Liver (tissue), 9 donors: Measurements from ENCODE around the gene ATP5MG. TPM values are rescaled to one million over a fixed set of nuclear protein-coding genes. Genes with fewer than 3 reads are reported as not detected.
A peak's percentile ranks its signal among the peaks of the same experiment; 100 is the strongest.

Experiments
- DNase-seq: peaks from one replicate; pipeline ENCODE4 v3.0.0-alpha.2; 2017; ENCODE audit warnings: low spot score
- H3K27ac ChIP-seq, 2 donors: one replicate each; pipeline ENCODE4 v1.7.0; 2013; ENCODE audit warnings: inconsistent platforms in 2 of 2, low read length in 2 of 2, control low read depth in 1 of 2, low read depth in 1 of 2, mild to moderate bottlenecking in 1 of 2
- H3K27me3 ChIP-seq, 4 donors: one replicate each; pipeline versions ENCODE4 v1.6.1 to v1.7.0; 2013; ENCODE audit warnings: low read length in 3 of 4, inconsistent platforms in 1 of 4, mild to moderate bottlenecking in 1 of 4, moderate library complexity in 1 of 4; ENCODE audit not compliant: control insufficient read depth in 4 of 4, insufficient read depth in 4 of 4
- H3K36me3 ChIP-seq, 4 donors: one replicate each; pipeline versions ENCODE4 v1.6.1 to v1.7.0; 2013; ENCODE audit warnings: low read length in 3 of 4, mild to moderate bottlenecking in 3 of 4, low read depth in 1 of 4, moderate library complexity in 1 of 4; ENCODE audit not compliant: control insufficient read depth in 4 of 4, insufficient read depth in 3 of 4
- H3K4me1 ChIP-seq, 4 donors: one replicate each; pipeline versions ENCODE4 v1.6.1 to v1.7.0; 2013; ENCODE audit warnings: low read length in 3 of 4, mild to moderate bottlenecking in 3 of 4, moderate library complexity in 1 of 4; ENCODE audit not compliant: control insufficient read depth in 4 of 4, insufficient read depth in 4 of 4
- H3K4me3 ChIP-seq, 3 donors: one replicate each; pipeline versions ENCODE4 v1.6.1 to v1.7.0; 2013; ENCODE audit warnings: low read length in 3 of 3, control low read depth in 1 of 3, low read depth in 1 of 3, mild to moderate bottlenecking in 1 of 3
- H3K9ac ChIP-seq, 2 donors: one replicate each; pipeline ENCODE4 v1.7.0; 2013; ENCODE audit warnings: low read length in 2 of 2, mild to moderate bottlenecking in 2 of 2, moderate library complexity in 2 of 2, control low read depth in 1 of 2, low read depth in 1 of 2
- H3K9me3 ChIP-seq, 4 donors: one replicate each; pipeline versions ENCODE4 v1.6.1 to v1.7.0; 2013; ENCODE audit warnings: low read length in 3 of 4; ENCODE audit not compliant: control insufficient read depth in 4 of 4
- EGR1 ChIP-seq, 2 donors: IDR thresholded peaks; 2 replicates each; pipeline ENCODE4 v1.6.1; 2016 to 2018; ENCODE audit warnings: antibody characterized with exemption in 2 of 2, low read depth in 2 of 2
- FOXA1 ChIP-seq: IDR thresholded peaks from 2 replicates; pipeline ENCODE4 v1.6.1; 2016; ENCODE audit warnings: antibody characterized with exemption
- FOXA2 ChIP-seq: IDR thresholded peaks from 2 replicates; pipeline ENCODE4 v1.6.1; 2016; ENCODE audit warnings: antibody characterized with exemption
- GABPA ChIP-seq, 2 donors: IDR thresholded peaks in 1 of 2; conservative IDR thresholded peaks in 1 of 2; 2 replicates each; pipeline ENCODE4 v1.6.1; 2016; ENCODE audit warnings: antibody characterized with exemption in 2 of 2, mild to moderate bottlenecking in 1 of 2, moderate library complexity in 1 of 2
- HNF4A ChIP-seq, 2 donors: conservative IDR thresholded peaks; 2 replicates each; pipeline ENCODE4 v1.6.1; 2016; ENCODE audit warnings: antibody characterized with exemption in 2 of 2, mild to moderate bottlenecking in 2 of 2
- HNF4G ChIP-seq: IDR thresholded peaks from 2 replicates; pipeline ENCODE4 v1.6.1; 2016; ENCODE audit warnings: antibody characterized with exemption
- NR2F2 ChIP-seq: IDR thresholded peaks from 2 replicates; pipeline ENCODE4 v1.6.1; 2016; ENCODE audit warnings: antibody characterized with exemption
- RAD21 ChIP-seq, 2 donors: IDR thresholded peaks; 2 replicates each; pipeline ENCODE4 v1.6.1; 2016; ENCODE audit warnings: antibody characterized with exemption in 2 of 2, mild to moderate bottlenecking in 2 of 2
- REST ChIP-seq: IDR thresholded peaks from 2 replicates; pipeline ENCODE4 v1.6.1; 2016; ENCODE audit warnings: antibody characterized with exemption, mild to moderate bottlenecking
- RXRA ChIP-seq, 2 donors: IDR thresholded peaks; 2 replicates each; pipeline ENCODE4 v1.6.1; 2017 to 2018; ENCODE audit warnings: antibody characterized with exemption in 2 of 2, mild to moderate bottlenecking in 1 of 2
- SP1 ChIP-seq: IDR thresholded peaks from 2 replicates; pipeline ENCODE4 v1.6.1; 2018; ENCODE audit warnings: antibody characterized with exemption, mild to moderate bottlenecking
- TAF1 ChIP-seq: conservative IDR thresholded peaks from 2 replicates; pipeline ENCODE4 v1.6.1; 2016; ENCODE audit warnings: antibody characterized with exemption, mild to moderate bottlenecking
- YY1 ChIP-seq: IDR thresholded peaks from 2 replicates; pipeline ENCODE4 v1.6.1; 2016; ENCODE audit warnings: antibody characterized with exemption, mild to moderate bottlenecking
- WGBS: extraction: QIAGEN DNeasy Blood & Tissue Kit; methylation state at CpG from one replicate; pipeline ENCODE4 v1.1.7; 2013; 5-methylcytosine and 5-hydroxymethylcytosine counted together
- polyA plus RNA-seq, 2 donors: library from polyadenylated mRNA; stranded (reverse) in 1 of 2; unstranded in 1 of 2; fragments of 200-250 nt in 1 of 2; fragments of >200 nt in 1 of 2; fragmentation: Nextera tagmentation in 1 of 2; extraction: Ambion mirVana in 1 of 2; gene quantifications; one replicate each; pipeline versions ENCODE4 v1.2.1 to v1.2.3, GENCODE V29; 2013 to 2015
- total RNA-seq, 2 donors: library from RNA; depleted of rRNA; stranded (reverse); fragments of >200 nt; gene quantifications; one replicate each; pipeline ENCODE4 v1.2.3, GENCODE V29; 2014
- TF ChIP-seq, protein P1 (sequence below): IDR thresholded peaks from 2 replicates; pipeline ENCODE4 v1.6.1; 2016; ENCODE audit warnings: antibody characterized with exemption
- TF ChIP-seq, protein P2 (sequence below): IDR thresholded peaks from 2 replicates; pipeline ENCODE4 v1.6.1; 2016; ENCODE audit warnings: antibody characterized with exemption
- TF ChIP-seq, protein P3 (sequence below): IDR thresholded peaks from 2 replicates; pipeline ENCODE4 v1.6.1; 2016; ENCODE audit warnings: antibody characterized with exemption
- donor health status: healthy.
- donor health status: healthy.
- donor health status: healthy.
- donor health status: healthy.
- donor health status: healthy.

The ATP5MG gene
- total and polyA plus RNA-seq, 4 donors = 25.5 to 542 (median 87.6) TPM

DNA sequence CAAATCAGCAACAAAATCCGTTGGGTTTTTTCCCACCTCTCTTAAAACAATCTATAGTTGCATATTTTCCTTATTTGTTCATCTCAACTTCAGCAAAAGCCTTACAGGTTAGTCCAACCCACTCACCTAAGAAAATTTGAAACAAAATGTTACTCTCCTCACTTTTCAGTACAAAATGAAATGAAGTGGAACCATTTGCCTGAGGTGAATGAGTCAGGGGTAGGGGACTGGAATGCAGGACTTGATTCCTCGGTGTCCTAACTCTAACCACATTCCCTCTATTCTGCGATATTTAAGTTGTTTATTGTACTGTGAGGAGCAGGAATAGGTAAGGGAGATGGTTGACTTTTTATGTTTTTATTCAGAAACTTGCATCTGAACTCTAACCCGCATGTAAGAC, 16.4 kb downstream of the ATP5MG start:
- WGBS = 89% methylated on average over 4 of the region's 4 CpGs
- H3K9ac ChIP-seq = peak overlapping the region in 1 of 2 donors; percentile 70
- H3K36me3 ChIP-seq = peaks cover 0 to 2% (median under 1%) of the 10 kb centered on the region in 4 donors
- TF ChIP-seq SP1 (no peak), RAD21 (IDR thresholded peaks at IDR 0.05) (no peak), TAF1 (no peak), HNF4A (conservative IDR thresholded peaks at IDR 0.05) (no peak), GABPA (IDR thresholded peaks at IDR 0.05 in 1 of 2, conservative IDR thresholded peaks at IDR 0.05 in 1 of 2) (no peak), RXRA (IDR thresholded peaks at IDR 0.05) (no peak), HNF4G (no peak)
- TF ChIP-seq, protein P1, sequence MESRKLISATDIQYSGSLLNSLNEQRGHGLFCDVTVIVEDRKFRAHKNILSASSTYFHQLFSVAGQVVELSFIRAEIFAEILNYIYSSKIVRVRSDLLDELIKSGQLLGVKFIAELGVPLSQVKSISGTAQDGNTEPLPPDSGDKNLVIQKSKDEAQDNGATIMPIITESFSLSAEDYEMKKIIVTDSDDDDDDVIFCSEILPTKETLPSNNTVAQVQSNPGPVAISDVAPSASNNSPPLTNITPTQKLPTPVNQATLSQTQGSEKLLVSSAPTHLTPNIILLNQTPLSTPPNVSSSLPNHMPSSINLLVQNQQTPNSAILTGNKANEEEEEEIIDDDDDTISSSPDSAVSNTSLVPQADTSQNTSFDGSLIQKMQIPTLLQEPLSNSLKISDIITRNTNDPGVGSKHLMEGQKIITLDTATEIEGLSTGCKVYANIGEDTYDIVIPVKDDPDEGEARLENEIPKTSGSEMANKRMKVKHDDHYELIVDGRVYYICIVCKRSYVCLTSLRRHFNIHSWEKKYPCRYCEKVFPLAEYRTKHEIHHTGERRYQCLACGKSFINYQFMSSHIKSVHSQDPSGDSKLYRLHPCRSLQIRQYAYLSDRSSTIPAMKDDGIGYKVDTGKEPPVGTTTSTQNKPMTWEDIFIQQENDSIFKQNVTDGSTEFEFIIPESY = no peak
- TF ChIP-seq, protein P2, sequence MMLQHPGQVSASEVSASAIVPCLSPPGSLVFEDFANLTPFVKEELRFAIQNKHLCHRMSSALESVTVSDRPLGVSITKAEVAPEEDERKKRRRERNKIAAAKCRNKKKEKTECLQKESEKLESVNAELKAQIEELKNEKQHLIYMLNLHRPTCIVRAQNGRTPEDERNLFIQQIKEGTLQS = no peak
- no peak overlapping the region for H3K27ac ChIP-seq
- peak overlapping the region in 1 of 3 donors; percentile 19 for H3K4me3 ChIP-seq
- no peaks in the 10 kb centered on the region for H3K4me1 ChIP-seq
- H3K27me3 ChIP-seq = no peaks in the 10 kb centered on the region
- H3K9me3 ChIP-seq = no peaks in the 10 kb centered on the region
- DNase-seq = no peak

- H3K36me3 ChIP-seq = peaks cover 0 to 1% (median 0%) of the 10 kb centered on the region in 4 donors
- WGBS = 85% methylated on average over 5 of the region's 5 CpGs
- H3K9me3 ChIP-seq = no peaks in the 10 kb centered on the region
- DNase-seq = no peak
- H3K4me3 ChIP-seq = no peak overlapping the region
- TF ChIP-seq, protein P2 = no peak
- no peak for TF ChIP-seq SP1
- TF ChIP-seq GABPA (IDR thresholded peaks at IDR 0.05 in 1 of 2, conservative IDR thresholded peaks at IDR 0.05 in 1 of 2) = no peak
- TF ChIP-seq FOXA2 = no peak
- TF ChIP-seq FOXA1 = no peak
- TF ChIP-seq, protein P3, sequence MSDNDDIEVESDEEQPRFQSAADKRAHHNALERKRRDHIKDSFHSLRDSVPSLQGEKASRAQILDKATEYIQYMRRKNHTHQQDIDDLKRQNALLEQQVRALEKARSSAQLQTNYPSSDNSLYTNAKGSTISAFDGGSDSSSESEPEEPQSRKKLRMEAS = no peak
- TF ChIP-seq REST = no peak
- TF ChIP-seq NR2F2 = no peak
- no peak for TF ChIP-seq RAD21 (IDR thresholded peaks at IDR 0.05)
- TF ChIP-seq RXRA (IDR thresholded peaks at IDR 0.05) = no peak
- no peak for TF ChIP-seq HNF4G
- no peak for TF ChIP-seq YY1
- TF ChIP-seq HNF4A (conservative IDR thresholded peaks at IDR 0.05) = no peak
- TF ChIP-seq EGR1 (IDR thresholded peaks at IDR 0.05; ENCODE audit: low read depth in 2 of 2) = no peak
- no peaks in the 10 kb centered on the region for H3K27me3 ChIP-seq
- peak overlapping the region in 1 of 2 donors; percentile 70 for H3K9ac ChIP-seq
- no peaks in the 10 kb centered on the region for H3K4me1 ChIP-seq
- H3K27ac ChIP-seq = no peak overlapping the region
Observed at GRCh38 chr11:118418766-118419165, 17.4 kb downstream of the ATP5MG start.
